Neural progenitor cell (in vitro differentiated cells): ENCODE measurements around the gene ERGIC1. TPM values are rescaled to one million over a fixed set of nuclear protein-coding genes. Genes with fewer than 3 reads are reported as not detected.

ENCODE experiments used
- DNase-seq: peaks from one replicate; pipeline ENCODE4 v3.0.0-alpha.2; 2016; ENCODE audit warnings: low spot score
- H2AFZ ChIP-seq: fragments of 200-600 bp; sonication (generic); replicated peaks from 2 replicates; pipeline ENCODE4 v1.6.1; 2016; ENCODE audit warnings: antibody characterized with exemption
- H3F3A ChIP-seq: fragments of 200-600 bp; sonication (generic); 2 replicates; pipeline ENCODE4 v1.6.1; 2016; ENCODE audit warnings: antibody characterized with exemption, low read depth
- H3K27ac ChIP-seq: fragments of 200-600 bp; sonication (generic); 2 replicates; pipeline ENCODE4 v1.5.1; 2016; ENCODE audit warnings: mild to moderate bottlenecking
- H3K27me3 ChIP-seq: fragments of 200-600 bp; sonication (generic); 2 replicates; pipeline ENCODE4 v1.6.1; 2016; ENCODE audit warnings: mild to moderate bottlenecking, moderate library complexity
- H3K36me3 ChIP-seq: fragments of 200-600 bp; sonication (generic); 2 replicates; pipeline ENCODE4 v1.5.1; 2016
- H3K4me1 ChIP-seq: fragments of 200-600 bp; sonication (generic); 2 replicates; pipeline ENCODE4 v1.6.1; 2016; ENCODE audit warnings: mixed run types
- H3K4me2 ChIP-seq: fragments of 200-600 bp; sonication (generic); 2 replicates; pipeline ENCODE4 v1.6.1; 2016
- H3K4me3 ChIP-seq: fragments of 200-600 bp; sonication (generic); 2 replicates; pipeline ENCODE4 v1.5.1; 2016
- H3K79me2 ChIP-seq: fragments of 200-600 bp; sonication (generic); 2 replicates; pipeline ENCODE4 v1.6.1; 2016; ENCODE audit warnings: low read depth
- H3K9ac ChIP-seq: fragments of 200-600 bp; sonication (generic); 2 replicates; pipeline ENCODE4 v1.6.1; 2016
- H3K9me3 ChIP-seq: fragments of 200-600 bp; sonication (generic); 2 replicates; pipeline ENCODE4 v1.5.1; 2016; ENCODE audit warnings: low read depth
- H4K20me1 ChIP-seq: fragments of 200-600 bp; sonication (generic); 2 replicates; pipeline ENCODE4 v1.6.1; 2016; ENCODE audit warnings: low read depth
- H3K27ac Mint-ChIP-seq: 3 replicates; pipeline ENCODE4 v1.8.0; 2021; ENCODE audit warnings: mixed read lengths
- H3K27me3 Mint-ChIP-seq: 2 replicates; pipeline ENCODE4 v1.8.0; 2022; ENCODE audit warnings: low read depth, mild to moderate bottlenecking, inconsistent platforms, moderate library complexity, mixed read lengths; ENCODE audit not compliant: insufficient read depth
- H3K36me3 Mint-ChIP-seq: 3 replicates; pipeline ENCODE4 v1.8.0; 2021; ENCODE audit warnings: mixed read lengths
- H3K4me1 Mint-ChIP-seq: 3 replicates; pipeline ENCODE4 v1.8.0; 2021; ENCODE audit warnings: mixed read lengths
- H3K4me3 Mint-ChIP-seq: 3 replicates; pipeline ENCODE4 v1.8.0; 2021; ENCODE audit warnings: mild to moderate bottlenecking, moderate library complexity, mixed read lengths
- H3K9me3 Mint-ChIP-seq: 3 replicates; pipeline ENCODE4 v1.8.0; 2020; ENCODE audit warnings: mixed read lengths
- EZH2 ChIP-seq: fragments of 200-600 bp; sonication (generic); IDR thresholded peaks from 2 replicates; pipeline ENCODE4 v1.6.1; 2017; ENCODE audit warnings: antibody characterized with exemption, mild to moderate bottlenecking, moderate library complexity
- EZH2phosphoT487 ChIP-seq: fragments of 200-600 bp; sonication (generic); IDR thresholded peaks from 2 replicates; pipeline ENCODE4 v1.6.1; 2017; ENCODE audit warnings: antibody characterized with exemption
- total RNA-seq: library from RNA; depleted of rRNA; stranded (reverse); fragments of >200 nt; gene quantifications from 2 replicates; pipeline ENCODE4 v1.2.3, GENCODE V29; 2015; ENCODE audit warnings: low replicate concordance
- TF ChIP-seq, protein P1 (sequence below): fragments of 200-600 bp; sonication (generic); IDR thresholded peaks from 2 replicates; pipeline ENCODE4 v1.5.1; 2017; ENCODE audit warnings: antibody characterized with exemption, mild to moderate bottlenecking

Gene ERGIC1
- total RNA-seq, 1 donor from 2014 or later = 28.7 TPM

DNA sequence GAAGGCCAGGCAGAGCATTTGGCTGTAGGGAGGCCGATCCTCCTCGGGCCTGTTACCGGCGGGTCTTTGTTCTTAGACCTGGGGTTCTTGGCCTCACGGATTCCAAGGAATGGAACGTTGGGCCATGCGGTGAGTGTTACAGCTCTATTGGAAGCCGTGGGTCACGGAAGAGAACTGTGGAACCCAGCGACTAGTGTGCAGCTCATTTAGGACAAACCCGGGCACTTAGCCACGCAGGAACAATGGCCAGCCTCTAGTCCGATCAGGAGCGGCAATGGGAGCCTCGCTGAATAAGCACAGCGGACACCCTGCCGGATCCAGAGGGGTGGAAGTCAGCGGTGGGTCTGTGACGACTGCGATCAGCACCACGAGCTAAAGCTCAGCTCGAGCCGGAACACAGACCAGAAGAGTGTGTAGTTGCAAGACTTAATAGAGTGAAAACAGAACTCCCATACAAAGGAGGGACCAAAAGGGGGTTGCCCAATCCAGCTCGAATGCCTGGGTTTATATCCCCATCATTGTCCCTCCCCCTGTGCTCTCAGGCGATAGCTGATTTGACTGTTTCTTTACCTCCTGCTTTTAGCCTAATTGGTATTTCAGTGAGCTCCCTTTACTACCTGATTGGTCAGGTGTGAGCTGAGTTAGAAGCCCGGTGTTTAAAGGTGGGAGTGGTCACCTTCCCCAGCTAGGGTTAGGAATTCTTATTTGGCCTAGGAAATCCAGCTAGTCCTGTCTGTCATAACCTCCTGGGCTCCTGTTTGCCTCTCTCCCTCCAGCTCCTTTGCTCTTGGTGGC lies 71.5 kb downstream of the ERGIC1 start:
- Mint-ChIP-seq H3K4me3 (no peak overlapping the region), H3K27me3 (no peaks in the 10 kb centered on the region), H3K27ac (no peak overlapping the region), H3K9me3 (no peaks in the 10 kb centered on the region), H3K36me3 (peaks cover 8% of the 10 kb centered on the region), H3K4me1 (peaks cover 13% of the 10 kb centered on the region)
- no peak overlapping the region for H3K27ac ChIP-seq
- no peaks in the 10 kb centered on the region for H3K36me3 ChIP-seq
- DNase-seq = peak; percentile 24
- no peak overlapping the region for H2AFZ ChIP-seq
- no peak overlapping the region for H3K9ac ChIP-seq
- TF ChIP-seq EZH2 = no peak
- TF ChIP-seq, protein P1, sequence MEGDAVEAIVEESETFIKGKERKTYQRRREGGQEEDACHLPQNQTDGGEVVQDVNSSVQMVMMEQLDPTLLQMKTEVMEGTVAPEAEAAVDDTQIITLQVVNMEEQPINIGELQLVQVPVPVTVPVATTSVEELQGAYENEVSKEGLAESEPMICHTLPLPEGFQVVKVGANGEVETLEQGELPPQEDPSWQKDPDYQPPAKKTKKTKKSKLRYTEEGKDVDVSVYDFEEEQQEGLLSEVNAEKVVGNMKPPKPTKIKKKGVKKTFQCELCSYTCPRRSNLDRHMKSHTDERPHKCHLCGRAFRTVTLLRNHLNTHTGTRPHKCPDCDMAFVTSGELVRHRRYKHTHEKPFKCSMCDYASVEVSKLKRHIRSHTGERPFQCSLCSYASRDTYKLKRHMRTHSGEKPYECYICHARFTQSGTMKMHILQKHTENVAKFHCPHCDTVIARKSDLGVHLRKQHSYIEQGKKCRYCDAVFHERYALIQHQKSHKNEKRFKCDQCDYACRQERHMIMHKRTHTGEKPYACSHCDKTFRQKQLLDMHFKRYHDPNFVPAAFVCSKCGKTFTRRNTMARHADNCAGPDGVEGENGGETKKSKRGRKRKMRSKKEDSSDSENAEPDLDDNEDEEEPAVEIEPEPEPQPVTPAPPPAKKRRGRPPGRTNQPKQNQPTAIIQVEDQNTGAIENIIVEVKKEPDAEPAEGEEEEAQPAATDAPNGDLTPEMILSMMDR = no peak
- no peak for TF ChIP-seq EZH2phosphoT487
- peaks cover 12% of the 10 kb centered on the region for H4K20me1 ChIP-seq
- H3K79me2 ChIP-seq = no peaks in the 10 kb centered on the region
- no peak overlapping the region for H3K4me2 ChIP-seq
- H3F3A ChIP-seq = no peaks in the 10 kb centered on the region
- H3K4me1 ChIP-seq = peaks cover 14% of the 10 kb centered on the region
- H3K4me3 ChIP-seq = no peak overlapping the region
- no peaks in the 10 kb centered on the region for H3K27me3 ChIP-seq
- H3K9me3 ChIP-seq = no peaks in the 10 kb centered on the region

DNA sequence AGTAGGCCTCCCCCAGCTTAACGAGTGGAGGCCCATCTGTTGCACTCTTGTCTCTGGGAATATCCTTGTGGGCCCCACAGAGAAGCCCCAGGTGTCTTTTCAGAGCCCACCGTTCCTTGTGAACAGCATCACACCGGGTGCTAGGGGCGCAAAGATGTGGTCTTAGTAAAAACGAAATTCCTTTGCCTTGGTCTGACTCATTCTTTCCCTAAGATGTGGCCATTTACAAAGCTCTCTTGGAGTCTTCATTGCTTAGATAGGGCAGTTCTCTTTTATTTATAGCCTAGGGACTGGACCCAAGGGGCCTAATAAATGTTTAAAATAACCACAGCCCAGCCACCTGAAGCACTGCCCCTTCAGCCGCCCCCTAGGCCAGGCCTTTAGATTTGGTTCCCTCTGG lies 72.4 kb downstream of the ERGIC1 start:
- H3F3A ChIP-seq = no peaks in the 10 kb centered on the region
- H2AFZ ChIP-seq = no peak overlapping the region
- H3K4me2 ChIP-seq = no peak overlapping the region
- H4K20me1 ChIP-seq = peaks cover 12% of the 10 kb centered on the region
- H3K36me3 ChIP-seq = no peaks in the 10 kb centered on the region
- H3K27ac Mint-ChIP-seq = no peak overlapping the region
- H3K4me1 ChIP-seq = peaks cover 14% of the 10 kb centered on the region
- H3K4me3 Mint-ChIP-seq = no peak overlapping the region
- H3K4me3 ChIP-seq = no peak overlapping the region
- H3K79me2 ChIP-seq = no peaks in the 10 kb centered on the region
- no peaks in the 10 kb centered on the region for H3K27me3 Mint-ChIP-seq
- no peak overlapping the region for H3K27ac ChIP-seq
- H3K9me3 ChIP-seq = no peaks in the 10 kb centered on the region
- H3K9ac ChIP-seq = no peak overlapping the region
- no peak for TF ChIP-seq EZH2phosphoT487
- TF ChIP-seq EZH2 = no peak
- TF ChIP-seq, protein P1 = no peak
- peaks cover 5% of the 10 kb centered on the region for H3K36me3 Mint-ChIP-seq
- H3K4me1 Mint-ChIP-seq = peaks cover 10% of the 10 kb centered on the region
- DNase-seq = no peak
- no peaks in the 10 kb centered on the region for H3K27me3 ChIP-seq
- H3K9me3 Mint-ChIP-seq = no peaks in the 10 kb centered on the region

DNA sequence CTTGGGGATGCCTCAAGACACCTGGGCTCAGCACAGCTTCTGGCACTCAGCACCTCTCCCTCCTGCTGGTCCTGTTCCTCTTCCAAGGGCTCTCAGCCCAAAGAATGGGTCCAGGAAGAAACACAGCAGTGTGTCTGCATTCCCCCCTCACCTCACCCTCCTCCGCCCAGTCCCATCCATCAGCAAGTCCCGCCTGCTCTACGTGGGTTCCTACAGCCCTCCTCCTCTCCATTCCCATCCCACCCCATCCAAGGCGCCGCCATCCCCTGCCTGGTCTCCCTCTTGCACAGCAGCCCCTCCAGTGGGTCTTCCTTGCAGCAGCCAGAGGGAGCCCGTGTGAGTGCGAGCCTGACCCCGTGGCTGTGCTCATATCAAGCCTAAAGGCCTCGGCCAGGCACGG lies 72.8 kb downstream of the ERGIC1 start:
- no peaks in the 10 kb centered on the region for H3K36me3 ChIP-seq
- H3K9ac ChIP-seq = no peak overlapping the region
- H4K20me1 ChIP-seq = peaks cover 8% of the 10 kb centered on the region
- DNase-seq = no peak
- H3K9me3 ChIP-seq = no peaks in the 10 kb centered on the region
- Mint-ChIP-seq H3K27me3 (no peaks in the 10 kb centered on the region), H3K36me3 (peaks cover 5% of the 10 kb centered on the region), H3K4me1 (peaks cover 10% of the 10 kb centered on the region), H3K4me3 (no peak overlapping the region), H3K9me3 (no peaks in the 10 kb centered on the region), H3K27ac (no peak overlapping the region)
- no peak overlapping the region for H3K27ac ChIP-seq
- no peak overlapping the region for H3K4me3 ChIP-seq
- H3K79me2 ChIP-seq = no peaks in the 10 kb centered on the region
- no peaks in the 10 kb centered on the region for H3K27me3 ChIP-seq
- no peak overlapping the region for H2AFZ ChIP-seq
- H3F3A ChIP-seq = no peaks in the 10 kb centered on the region
- peaks cover 14% of the 10 kb centered on the region for H3K4me1 ChIP-seq
- no peak for TF ChIP-seq EZH2
- no peak for TF ChIP-seq EZH2phosphoT487
- TF ChIP-seq, protein P1 = no peak
- H3K4me2 ChIP-seq = no peak overlapping the region
